Transverse colon (tissue), 4 donors: ENCODE measurements around the gene CCDC88C. TPM values are rescaled to one million over a fixed set of nuclear protein-coding genes. Genes with fewer than 3 reads are reported as not detected.

Source experiments
- DNase-seq: peaks from one replicate; pipeline ENCODE4 v3.0.0-alpha.2; 2019
- H3K27ac ChIP-seq, 4 donors: fragments of 200-600 bp; sonication (generic); 2 replicates each; pipeline ENCODE4 v1.5.1; 2016 to 2018; ENCODE audit warnings: inconsistent platforms in 4 of 4
- H3K27me3 ChIP-seq: fragments of 200-600 bp; sonication (generic); 2 replicates; pipeline ENCODE4 v1.5.1; 2017; ENCODE audit warnings: inconsistent platforms
- H3K36me3 ChIP-seq, 4 donors: fragments of 200-600 bp; sonication (generic); 2 replicates each; pipeline ENCODE4 v1.5.1; 2017 to 2019; ENCODE audit warnings: inconsistent platforms in 4 of 4
- H3K4me1 ChIP-seq, 4 donors: fragments of 200-600 bp; sonication (generic); 2 replicates each; pipeline ENCODE4 v1.5.1; 2017 to 2020; ENCODE audit warnings: inconsistent platforms in 4 of 4
- H3K4me3 ChIP-seq, 4 donors: fragments of 200-600 bp; sonication (generic); 1 replicate in 1 of 4; 2 replicates in 3 of 4; pipeline versions ENCODE4 v1.5.1 to v1.6.1; 2017 to 2019; ENCODE audit warnings: inconsistent platforms in 4 of 4
- H3K9me3 ChIP-seq, 2 donors: fragments of 200-600 bp; sonication (generic); 2 replicates each; pipeline ENCODE4 v1.5.1; 2017 to 2019; ENCODE audit warnings: inconsistent platforms in 2 of 2
- EP300 ChIP-seq: sonication (generic); formaldehyde crosslinking; IDR thresholded peaks from one replicate; pipeline ENCODE4 v1.6.1; 2017; ENCODE audit warnings: antibody characterized with exemption, low read depth
- POLR2A ChIP-seq: fragments of 450-650 bp; IDR thresholded peaks from one replicate; pipeline ENCODE4 v1.6.1; 2016; ENCODE audit warnings: antibody characterized with exemption, mild to moderate bottlenecking, moderate library complexity
- POLR2AphosphoS5 ChIP-seq, 3 donors: sonication (generic); formaldehyde crosslinking; IDR thresholded peaks; one replicate each; pipeline ENCODE4 v1.6.1; 2016; ENCODE audit warnings: antibody characterized with exemption in 3 of 3
- WGBS, 2 donors: methylation state at CpG; one replicate each; pipeline ENCODE4 v1.1.5; 2018; ENCODE audit warnings: low coverage in 1 of 2; 5-methylcytosine and 5-hydroxymethylcytosine counted together
- in situ Hi-C, 4 donors: fragments of 200-750 bp; cut with MboI; loops; one replicate each; pipeline versions ENCODE4 v1.15.0 to v1.15.1; 2017; ENCODE audit warnings: low sequenced_read_pairs in 3 of 4, low pct_ligation_motif_present in 1 of 4, low pct_unique_long_range_greater_than_20kb in 1 of 4
- intact Hi-C: fragments of 100-400 bp; cut with DNase I; formaldehyde crosslinking; loops from one replicate; pipeline ENCODE4 v1.15.1; 2023; ENCODE audit warnings: low total_unique reads
- total RNA-seq, 4 donors: library from RNA; depleted of rRNA; stranded (reverse); fragments of >200 nt; gene quantifications; one replicate each; pipeline ENCODE4 v1.1.0, GENCODE V29; 2016
- TF ChIP-seq, protein P1 (sequence below), 5 experiments: fragments of 200-600 bp in 3 of 5; fragments of 450-650 bp in 2 of 5; sonication (generic) in 3 of 5; IDR thresholded peaks; 1 replicate in 2 of 5; 2 replicates in 3 of 5; pipeline ENCODE4 v1.5.1; 2016 to 2017; ENCODE audit warnings: antibody characterized with exemption in 5 of 5, inconsistent platforms in 3 of 5, mild to moderate bottlenecking in 2 of 5, moderate library complexity in 1 of 5

Gene CCDC88C
- total RNA-seq, 4 donors from 2014 or later: 29.5 to 171 (median 60.3) TPM

DNA sequence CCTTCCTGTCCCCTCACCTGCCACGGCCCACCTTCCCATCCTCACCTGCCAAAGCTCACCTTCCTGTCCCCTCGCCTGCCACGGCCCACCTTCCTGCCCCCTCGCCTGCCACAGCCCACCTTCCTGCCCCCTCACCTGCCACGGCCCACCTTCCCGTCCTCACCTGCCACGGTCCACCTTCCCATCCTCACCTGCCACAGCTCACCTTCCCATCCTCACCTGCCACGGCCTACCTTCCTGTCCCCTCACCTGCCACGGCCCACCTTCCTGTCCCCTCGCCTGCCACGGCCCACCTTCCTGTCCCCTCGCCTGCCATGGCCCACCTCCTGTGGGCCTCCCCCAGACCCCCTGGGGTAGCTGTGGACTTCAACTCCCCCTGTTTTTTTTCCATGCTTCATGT, 124.3 kb downstream of the CCDC88C start:
- no peak overlapping the region for H3K27ac ChIP-seq
- peaks cover 0 to 12% (median 5%) of the 10 kb centered on the region in 4 donors for H3K36me3 ChIP-seq
- no peak for DNase-seq
- WGBS, 2 donors: 33 to 49% methylated on average over 5 to 12 of the region's 12 CpGs
- H3K27me3 ChIP-seq: no peaks in the 10 kb centered on the region
- H3K9me3 ChIP-seq: no peaks in the 10 kb centered on the region
- no peak overlapping the region for H3K4me3 ChIP-seq
- no peak for TF ChIP-seq POLR2AphosphoS5 (IDR thresholded peaks at IDR 0.05)
- TF ChIP-seq EP300: no peak
- no peak for TF ChIP-seq POLR2A
- intact Hi-C loops (loop anchor here (10.0 kb wide), 1 partner anchor 388 kb away; no protein-coding TSS in a partner anchor), in situ Hi-C loops (loop anchor here in 2 of 4 donors (25.0 kb wide), 2 partner anchors 381 to 406 kb away; no protein-coding TSS in a partner anchor)
- no peaks in the 10 kb centered on the region for H3K4me1 ChIP-seq

DNA sequence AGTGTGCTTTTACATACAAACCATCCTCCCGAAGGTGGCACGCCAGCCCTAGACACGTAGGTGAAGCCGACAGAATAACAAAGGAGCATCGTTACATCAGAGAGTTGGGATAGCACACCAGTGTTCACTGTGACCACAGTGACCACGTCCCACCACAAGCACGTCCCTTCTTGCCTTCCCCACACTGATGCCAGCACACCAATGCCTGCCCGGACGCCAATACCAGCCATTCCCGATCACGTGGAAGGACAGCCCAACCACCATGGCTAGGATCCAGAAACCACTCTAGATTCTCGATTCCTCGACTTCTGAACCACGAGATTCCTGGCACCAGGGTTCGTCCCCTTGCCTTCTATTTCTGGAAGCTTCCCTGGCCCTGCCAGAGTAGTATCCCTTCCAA, 125.1 kb downstream of the CCDC88C start:
- no peak for DNase-seq
- H3K27me3 ChIP-seq: no peaks in the 10 kb centered on the region
- TF ChIP-seq, protein P1, sequence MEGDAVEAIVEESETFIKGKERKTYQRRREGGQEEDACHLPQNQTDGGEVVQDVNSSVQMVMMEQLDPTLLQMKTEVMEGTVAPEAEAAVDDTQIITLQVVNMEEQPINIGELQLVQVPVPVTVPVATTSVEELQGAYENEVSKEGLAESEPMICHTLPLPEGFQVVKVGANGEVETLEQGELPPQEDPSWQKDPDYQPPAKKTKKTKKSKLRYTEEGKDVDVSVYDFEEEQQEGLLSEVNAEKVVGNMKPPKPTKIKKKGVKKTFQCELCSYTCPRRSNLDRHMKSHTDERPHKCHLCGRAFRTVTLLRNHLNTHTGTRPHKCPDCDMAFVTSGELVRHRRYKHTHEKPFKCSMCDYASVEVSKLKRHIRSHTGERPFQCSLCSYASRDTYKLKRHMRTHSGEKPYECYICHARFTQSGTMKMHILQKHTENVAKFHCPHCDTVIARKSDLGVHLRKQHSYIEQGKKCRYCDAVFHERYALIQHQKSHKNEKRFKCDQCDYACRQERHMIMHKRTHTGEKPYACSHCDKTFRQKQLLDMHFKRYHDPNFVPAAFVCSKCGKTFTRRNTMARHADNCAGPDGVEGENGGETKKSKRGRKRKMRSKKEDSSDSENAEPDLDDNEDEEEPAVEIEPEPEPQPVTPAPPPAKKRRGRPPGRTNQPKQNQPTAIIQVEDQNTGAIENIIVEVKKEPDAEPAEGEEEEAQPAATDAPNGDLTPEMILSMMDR (IDR thresholded peaks at IDR 0.05): no peak
- TF ChIP-seq POLR2A: no peak
- TF ChIP-seq EP300: no peak
- no peak for TF ChIP-seq POLR2AphosphoS5 (IDR thresholded peaks at IDR 0.05)
- no peak overlapping the region for H3K27ac ChIP-seq
- WGBS, 2 donors: 91 to 92% methylated on average over 4 to 15 of the region's 15 CpGs
- H3K4me1 ChIP-seq: no peaks in the 10 kb centered on the region
- H3K9me3 ChIP-seq: no peaks in the 10 kb centered on the region
- peaks cover 0 to 12% (median 5%) of the 10 kb centered on the region in 4 donors for H3K36me3 ChIP-seq
- intact Hi-C loops: loop anchor here (10.0 kb wide), 1 partner anchor 388 kb away; no protein-coding TSS in a partner anchor
- H3K4me3 ChIP-seq: no peak overlapping the region
- in situ Hi-C loops: loop anchor here in 2 of 4 donors (25.0 kb wide), 2 partner anchors 380 to 405 kb away; no protein-coding TSS in a partner anchor

DNA sequence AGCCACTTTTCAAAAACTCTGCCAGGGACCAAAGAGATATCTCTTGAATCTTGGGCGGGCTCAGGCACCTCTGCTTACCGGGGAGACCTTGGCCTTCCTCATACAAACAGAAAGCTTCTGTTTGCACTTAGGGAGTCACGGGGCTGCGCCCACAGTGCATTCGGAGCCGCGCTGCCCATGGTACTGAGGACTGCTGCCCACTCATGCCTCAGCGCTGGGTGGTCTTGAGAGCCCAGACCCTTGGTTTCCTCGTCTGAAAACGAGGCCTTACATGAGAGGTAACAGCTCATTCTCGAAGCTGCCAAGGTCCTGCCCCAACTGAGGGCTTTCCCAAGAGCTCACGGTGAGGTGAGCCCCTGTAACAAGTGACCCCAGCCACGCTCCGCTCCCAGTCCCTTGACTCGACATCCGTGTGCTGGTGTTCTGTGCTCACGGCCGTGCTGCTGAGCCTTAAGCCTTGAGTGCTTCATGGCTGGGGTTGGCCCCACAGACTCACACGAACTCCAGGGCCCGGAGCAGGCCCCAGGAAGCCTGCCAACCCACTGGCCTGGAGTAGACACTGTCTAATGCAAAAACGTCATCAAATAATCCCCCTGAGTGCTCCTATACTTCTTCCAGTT, 125.7 kb downstream of the CCDC88C start:
- no peaks in the 10 kb centered on the region for H3K4me1 ChIP-seq
- WGBS, 2 donors: 92% methylated on average over 21 of the region's 21 CpGs; no CpG with 5 or more reads in 1 of the 2 donors
- intact Hi-C loops (loop anchor here (10.0 kb wide), 1 partner anchor 387 kb away; no protein-coding TSS in a partner anchor), in situ Hi-C loops (loop anchor here in 2 of 4 donors (25.0 kb wide), 2 partner anchors 380 to 405 kb away; no protein-coding TSS in a partner anchor)
- TF ChIP-seq POLR2AphosphoS5 (IDR thresholded peaks at IDR 0.05): no peak
- TF ChIP-seq POLR2A: no peak
- TF ChIP-seq, protein P1 (IDR thresholded peaks at IDR 0.05): no peak
- no peak for TF ChIP-seq EP300
- no peak for DNase-seq
- no peak overlapping the region for H3K4me3 ChIP-seq
- H3K27ac ChIP-seq: no peak overlapping the region
- no peaks in the 10 kb centered on the region for H3K27me3 ChIP-seq
- no peaks in the 10 kb centered on the region for H3K9me3 ChIP-seq
- peaks cover 0 to 12% (median 5%) of the 10 kb centered on the region in 4 donors for H3K36me3 ChIP-seq

DNA sequence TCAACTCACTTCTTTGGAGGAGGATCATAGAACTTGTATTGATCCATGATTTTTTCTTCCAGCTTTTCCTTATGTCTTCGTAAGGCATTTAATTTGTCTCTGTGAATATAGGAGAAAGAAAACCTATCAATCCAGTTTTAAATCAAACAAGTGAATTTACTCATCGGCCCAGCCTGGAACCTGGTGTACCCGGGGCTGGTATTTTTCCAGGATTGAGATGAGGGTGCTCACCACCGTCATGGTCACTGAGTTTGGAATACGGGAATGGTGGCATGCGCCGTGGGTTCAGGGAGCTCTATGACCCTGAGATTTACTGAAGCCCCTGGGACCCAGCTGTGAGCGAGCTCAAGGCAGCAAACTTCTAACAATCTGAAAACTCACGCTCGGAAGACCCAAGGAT, 126.6 kb downstream of the CCDC88C start:
- H3K27ac ChIP-seq: no peak overlapping the region
- peaks cover 0 to 10% (median 4%) of the 10 kb centered on the region in 4 donors for H3K36me3 ChIP-seq
- in situ Hi-C loops (loop anchor here in 2 of 4 donors (25.0 kb wide), 2 partner anchors 379 to 404 kb away; no protein-coding TSS in a partner anchor), intact Hi-C loops (loop anchor here (10.0 kb wide), 1 partner anchor 386 kb away; no protein-coding TSS in a partner anchor)
- no peaks in the 10 kb centered on the region for H3K9me3 ChIP-seq
- no peak overlapping the region for H3K4me3 ChIP-seq
- 86 to 87% methylated on average over 4 to 10 of the region's 10 CpGs for WGBS, 2 donors
- no peaks in the 10 kb centered on the region for H3K27me3 ChIP-seq
- TF ChIP-seq EP300 (no peak), POLR2A (no peak)
- DNase-seq: no peak
- no peaks in the 10 kb centered on the region for H3K4me1 ChIP-seq

DNA sequence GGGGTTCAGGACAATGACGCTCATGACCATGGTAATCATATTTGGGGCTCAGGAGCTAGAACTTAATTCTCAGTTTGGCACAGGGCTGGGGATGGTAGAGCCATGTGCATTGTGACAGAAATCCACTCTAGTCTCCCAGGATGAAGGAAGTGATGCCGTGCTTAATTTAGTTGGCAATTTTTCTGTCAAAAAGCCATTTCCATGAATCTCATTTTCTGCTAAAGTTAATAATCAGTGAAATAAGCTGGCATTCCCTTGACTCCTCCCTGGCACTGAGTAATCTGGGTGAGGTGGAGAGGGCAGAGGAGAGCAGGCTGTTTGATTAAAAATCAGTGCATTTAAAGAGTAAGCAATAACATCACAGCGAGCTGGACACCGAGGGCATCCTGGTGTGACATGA, 128.2 kb downstream of the CCDC88C start:
- in situ Hi-C loops: loop anchor here (5.0 to 25.0 kb wide), 5 partner anchors 112 to 402 kb away; no protein-coding TSS in a partner anchor
- 94% methylated on average over 4 of the region's 4 CpGs; no CpG with 5 or more reads in 1 of the 2 donors for WGBS, 2 donors
- Histone ChIP-seq H3K36me3 (peaks cover 0 to 10% (median 3%) of the 10 kb centered on the region in 4 donors), H3K4me3 (no peak overlapping the region), H3K4me1 (peaks cover 0 to 14% (median 4%) of the 10 kb centered on the region in 4 donors), H3K27me3 (no peaks in the 10 kb centered on the region), H3K27ac (no peak overlapping the region), H3K9me3 (no peaks in the 10 kb centered on the region)
- intact Hi-C loops: loop anchor here (5.0 kb wide), 1 partner anchor 112 kb away; no protein-coding TSS in a partner anchor
- DNase-seq: no peak
- TF ChIP-seq POLR2AphosphoS5 (IDR thresholded peaks at IDR 0.05) (no peak), EP300 (no peak), POLR2A (no peak)
- TF ChIP-seq, protein P1 (IDR thresholded peaks at IDR 0.05): no peak
